Midbrain (tissue), 1 donor: ENCODE data around the gene DLX5.

Source experiments
- DNase-seq: peaks from one replicate; lab custom pipeline; 2025; lab: John Stamatoyannopoulos, UW

The DLX5 gene

GRCh38 chr7:97018126-97018601 is 6.5 kb downstream of the DLX5 start:
- no peak for DNase-seq

GRCh38 chr7:97017192-97018125 is 7.2 kb downstream of the DLX5 start:
- DNase-seq = no peak

DNA sequence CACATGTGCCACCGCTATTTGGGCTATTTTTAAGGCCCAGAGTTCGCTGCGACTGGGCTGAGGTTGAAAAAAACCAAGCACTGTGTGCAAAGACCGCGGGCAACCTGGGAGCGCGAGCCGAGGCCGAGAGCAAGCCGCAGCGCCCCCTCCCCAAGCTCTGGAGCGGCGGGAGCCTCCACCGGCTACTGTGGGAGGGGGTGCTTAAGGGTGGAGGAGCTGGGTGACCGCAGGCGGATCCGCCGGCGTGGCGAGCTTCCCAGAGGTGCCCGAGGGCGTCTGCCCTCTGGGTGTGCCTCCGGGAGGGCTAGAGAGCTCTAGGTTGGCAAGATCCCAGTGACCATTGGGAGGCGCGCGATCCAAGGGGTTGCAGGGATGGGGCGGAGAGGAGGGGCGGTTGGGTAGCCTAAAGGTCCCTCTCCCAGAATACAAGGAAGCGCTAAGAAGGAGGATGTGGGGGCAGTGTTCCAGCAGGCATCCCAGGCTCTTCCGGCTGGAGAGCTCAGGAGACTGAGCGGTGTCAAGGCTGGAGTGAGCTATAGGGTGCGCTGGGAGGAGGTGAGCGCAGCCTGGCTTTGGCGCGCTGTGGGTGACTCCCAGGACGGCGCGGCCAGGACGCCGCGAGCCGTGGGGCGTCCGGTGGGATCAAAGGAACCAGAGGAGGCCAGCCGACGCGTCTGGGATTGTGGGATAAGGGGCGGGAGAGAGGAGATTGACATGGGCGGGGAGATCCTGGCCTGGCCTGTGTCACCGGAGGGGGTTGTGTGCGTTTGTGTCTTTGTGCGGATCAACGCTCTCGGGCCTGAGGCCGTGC is 8.0 kb downstream of the DLX5 start:
- no peak for DNase-seq

- no peak for DNase-seq
Observed at GRCh38 chr7:97015756-97016380, 8.8 kb downstream of the DLX5 start.

DNA sequence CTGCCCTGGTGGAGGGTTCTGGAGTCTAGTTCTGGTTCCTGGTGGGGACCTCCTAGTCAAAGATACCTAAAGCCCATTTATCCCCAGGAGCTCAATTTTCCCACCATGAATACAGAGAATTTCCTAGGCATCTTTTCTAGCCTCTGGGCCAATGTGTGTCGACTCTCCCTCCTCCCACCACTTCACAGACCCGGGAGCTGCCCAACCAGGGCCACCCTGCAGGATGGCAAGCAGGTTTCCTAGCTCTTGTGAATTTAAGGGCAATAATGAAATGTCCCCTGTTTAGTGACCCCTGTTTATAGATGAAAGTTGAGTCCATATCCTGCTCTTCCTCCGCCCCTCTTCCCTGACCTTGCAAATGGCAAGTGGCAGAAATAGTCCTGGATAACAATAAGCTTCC is 9.4 kb downstream of the DLX5 start:
- no peak for DNase-seq

DNA sequence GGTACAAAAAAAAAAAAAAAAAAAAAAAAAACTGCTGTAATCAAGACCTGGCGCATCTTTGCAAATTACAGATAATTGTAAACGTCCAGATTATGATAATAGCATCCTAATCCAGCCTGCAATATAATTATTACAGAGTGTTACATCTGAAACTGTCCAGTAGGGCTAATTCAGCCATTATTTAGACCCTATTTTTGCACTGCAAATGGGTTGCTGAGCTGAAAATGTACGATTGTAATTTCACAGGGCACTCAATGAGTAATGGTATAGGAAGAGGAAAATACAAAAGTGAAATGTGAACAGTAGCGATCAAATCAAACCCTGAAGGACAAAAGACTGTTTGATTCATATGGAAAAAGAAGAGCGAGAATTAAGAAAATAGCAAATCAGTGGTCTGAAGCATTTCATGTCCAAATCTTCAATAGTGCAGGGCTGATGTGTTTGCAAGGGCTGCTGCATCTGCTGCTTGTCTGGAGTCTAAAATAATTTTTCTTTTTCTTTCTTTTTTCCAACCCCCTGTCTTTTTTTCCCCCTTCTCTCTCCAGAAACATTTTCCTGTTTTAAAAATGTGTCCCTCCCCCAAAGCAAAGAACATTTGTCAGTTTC is 10.4 kb downstream of the DLX5 start:
- no peak for DNase-seq

GRCh38 chr7:97013845-97014134 is 10.8 kb downstream of the DLX5 start:
- DNase-seq = no peak

DNA sequence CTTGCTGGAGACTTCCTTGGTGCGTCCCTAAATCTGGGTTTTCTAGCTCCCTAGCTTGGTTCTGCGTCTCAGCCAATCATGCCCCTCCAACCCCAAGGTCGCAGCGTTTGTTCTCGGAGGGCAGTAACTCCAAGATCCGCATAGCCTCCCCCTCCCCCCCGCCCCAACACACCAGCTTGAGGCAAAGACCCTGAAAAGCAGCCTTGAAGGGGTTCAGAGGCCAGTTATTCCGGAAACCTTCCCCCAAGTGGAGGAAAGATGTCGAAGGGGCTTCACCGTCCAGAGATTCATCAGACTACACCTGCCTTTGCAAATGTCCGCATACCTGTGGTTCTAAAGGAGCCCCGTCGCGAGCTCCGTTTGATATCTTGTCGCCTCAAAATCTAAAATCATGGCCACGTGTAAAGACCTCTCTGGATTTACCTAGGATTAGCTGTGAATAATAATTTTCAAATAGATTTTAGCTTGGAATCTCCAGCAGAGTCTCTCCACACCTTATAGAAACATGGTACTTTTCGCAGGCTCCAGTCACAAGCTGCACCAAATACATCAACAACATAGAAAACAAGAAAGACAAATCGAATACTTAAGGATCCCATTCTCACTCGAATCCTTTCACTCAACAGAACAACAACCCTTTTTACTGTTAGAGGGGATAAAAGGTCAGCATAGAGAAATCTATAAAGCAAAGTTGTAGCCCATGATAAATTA is 11.3 kb downstream of the DLX5 start:
- no peak for DNase-seq

GRCh38 chr7:97012365-97013133 is 12.1 kb downstream of the DLX5 start:
- DNase-seq = no peak

DNA sequence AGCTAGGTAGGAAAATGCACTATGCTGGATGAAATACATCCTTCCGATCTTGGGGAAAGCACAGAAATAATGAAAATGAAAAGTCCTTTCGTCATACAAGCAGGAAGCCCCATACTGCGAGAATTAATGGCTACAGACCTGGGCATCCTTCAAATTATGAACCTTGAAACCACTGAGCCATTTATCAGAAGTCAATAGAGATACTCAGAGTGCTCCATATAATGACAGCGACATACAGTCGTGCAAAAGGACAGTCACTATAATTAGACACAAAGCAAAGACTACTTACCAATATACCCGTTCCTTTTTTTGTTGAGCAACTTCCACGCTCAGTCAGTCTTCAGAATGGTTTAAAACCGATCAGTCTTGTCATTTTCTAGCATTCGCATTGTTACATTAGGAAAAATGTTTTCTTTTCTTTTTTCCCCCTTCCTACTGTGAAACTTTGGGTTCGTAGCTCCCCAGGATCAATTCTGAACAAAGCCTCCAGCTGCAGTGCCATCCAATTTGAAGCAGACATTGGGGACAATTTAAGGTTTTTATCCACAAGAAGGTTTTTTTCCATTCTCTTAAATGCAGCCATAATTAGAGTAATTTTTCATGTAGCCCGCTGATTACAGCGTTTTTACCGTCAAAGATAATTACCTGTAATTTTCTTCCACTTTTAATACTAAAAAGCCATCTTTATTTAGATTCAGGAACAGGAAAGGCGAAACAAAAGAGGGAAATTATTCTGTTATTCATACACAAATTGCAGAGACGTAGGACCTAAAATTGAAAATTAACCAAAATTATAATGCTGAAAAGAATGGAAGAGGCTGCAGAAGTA is 12.9 kb downstream of the DLX5 start:
- no peak for DNase-seq

- DNase-seq = no peak
Observed at GRCh38 chr7:97011104-97011503, 13.5 kb downstream of the DLX5 start.

- DNase-seq = no peak
Observed at GRCh38 chr7:97009753-97010732, 14.6 kb downstream of the DLX5 start.

- DNase-seq = no peak
Observed at GRCh38 chr7:97008275-97008917, 16.2 kb downstream of the DLX5 start.

- DNase-seq = no peak
Observed at GRCh38 chr7:97007583-97007861, 17.1 kb downstream of the DLX5 start.

GRCh38 chr7:97006816-97007582 is 17.6 kb downstream of the DLX5 start:
- DNase-seq = no peak

GRCh38 chr7:97006055-97006815 is 18.4 kb downstream of the DLX5 start:
- no peak for DNase-seq
